Keratinocyte (primary cell): ENCODE measurements around the gene TMEM163.

Experiments used
- EZH2 ChIP-seq: IDR thresholded peaks from one replicate; pipeline ENCODE4 v1.6.1; 2012; ENCODE audit warnings: inconsistent platforms, mild to moderate bottlenecking, low read length, moderate library complexity
- TF ChIP-seq, protein P1 (sequence below), 3 experiments: IDR thresholded peaks in 1 of 3; conservative IDR thresholded peaks in 1 of 3; optimal IDR thresholded peaks in 1 of 3; 2 replicates in 2 of 3; 3 replicates in 1 of 3; pipeline versions ENCODE3 to v1.5.1; 2011; ENCODE audit warnings: low read length in 3 of 3, mild to moderate bottlenecking in 3 of 3, moderate library complexity in 2 of 3, control low read depth in 1 of 3, inconsistent platforms in 1 of 3; ENCODE audit not compliant: insufficient read depth in 2 of 3; ENCODE audit errors: extremely low read depth in 1 of 3

DNA sequence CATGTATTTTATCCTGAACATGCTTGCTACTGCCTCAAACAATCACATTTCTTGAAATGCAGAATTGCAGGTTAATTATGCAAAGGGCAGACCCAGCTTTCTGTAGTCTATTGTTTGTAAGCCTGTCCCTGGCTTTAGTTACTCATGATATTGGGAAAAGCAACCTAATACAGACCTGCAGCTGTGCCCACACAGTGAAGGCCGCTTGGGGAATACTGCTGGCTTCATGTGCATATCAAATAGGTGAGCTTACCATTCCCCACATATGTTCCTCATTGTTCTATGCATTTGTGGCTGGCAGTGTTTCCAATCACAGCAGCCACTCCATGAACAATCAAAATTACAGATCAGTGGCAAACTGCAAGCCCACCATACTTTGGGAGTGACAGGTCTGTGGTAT is 186.3 kb downstream of the TMEM163 start:
- no peak for TF ChIP-seq EZH2
- TF ChIP-seq, protein P1, sequence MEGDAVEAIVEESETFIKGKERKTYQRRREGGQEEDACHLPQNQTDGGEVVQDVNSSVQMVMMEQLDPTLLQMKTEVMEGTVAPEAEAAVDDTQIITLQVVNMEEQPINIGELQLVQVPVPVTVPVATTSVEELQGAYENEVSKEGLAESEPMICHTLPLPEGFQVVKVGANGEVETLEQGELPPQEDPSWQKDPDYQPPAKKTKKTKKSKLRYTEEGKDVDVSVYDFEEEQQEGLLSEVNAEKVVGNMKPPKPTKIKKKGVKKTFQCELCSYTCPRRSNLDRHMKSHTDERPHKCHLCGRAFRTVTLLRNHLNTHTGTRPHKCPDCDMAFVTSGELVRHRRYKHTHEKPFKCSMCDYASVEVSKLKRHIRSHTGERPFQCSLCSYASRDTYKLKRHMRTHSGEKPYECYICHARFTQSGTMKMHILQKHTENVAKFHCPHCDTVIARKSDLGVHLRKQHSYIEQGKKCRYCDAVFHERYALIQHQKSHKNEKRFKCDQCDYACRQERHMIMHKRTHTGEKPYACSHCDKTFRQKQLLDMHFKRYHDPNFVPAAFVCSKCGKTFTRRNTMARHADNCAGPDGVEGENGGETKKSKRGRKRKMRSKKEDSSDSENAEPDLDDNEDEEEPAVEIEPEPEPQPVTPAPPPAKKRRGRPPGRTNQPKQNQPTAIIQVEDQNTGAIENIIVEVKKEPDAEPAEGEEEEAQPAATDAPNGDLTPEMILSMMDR (optimal IDR thresholded peaks at IDR 0.05 in 1 of 3, IDR thresholded peaks at IDR 0.05 in 1 of 3, conservative IDR thresholded peaks at IDR 0.05 in 1 of 3; ENCODE audit: extremely low read depth in 1 of 3, insufficient read depth in 2 of 3, low read length in 3 of 3), result no peak
